GM12874 (cell line): ENCODE measurements around the gene SFXN5.

Source experiments
- CTCF ChIP-seq: IDR thresholded peaks from 2 replicates; pipeline ENCODE4 v1.5.1; 2011; ENCODE audit warnings: low read depth, mild to moderate bottlenecking, control low read depth, low read length, moderate library complexity; ENCODE audit not compliant: insufficient read depth

The SFXN5 gene

DNA sequence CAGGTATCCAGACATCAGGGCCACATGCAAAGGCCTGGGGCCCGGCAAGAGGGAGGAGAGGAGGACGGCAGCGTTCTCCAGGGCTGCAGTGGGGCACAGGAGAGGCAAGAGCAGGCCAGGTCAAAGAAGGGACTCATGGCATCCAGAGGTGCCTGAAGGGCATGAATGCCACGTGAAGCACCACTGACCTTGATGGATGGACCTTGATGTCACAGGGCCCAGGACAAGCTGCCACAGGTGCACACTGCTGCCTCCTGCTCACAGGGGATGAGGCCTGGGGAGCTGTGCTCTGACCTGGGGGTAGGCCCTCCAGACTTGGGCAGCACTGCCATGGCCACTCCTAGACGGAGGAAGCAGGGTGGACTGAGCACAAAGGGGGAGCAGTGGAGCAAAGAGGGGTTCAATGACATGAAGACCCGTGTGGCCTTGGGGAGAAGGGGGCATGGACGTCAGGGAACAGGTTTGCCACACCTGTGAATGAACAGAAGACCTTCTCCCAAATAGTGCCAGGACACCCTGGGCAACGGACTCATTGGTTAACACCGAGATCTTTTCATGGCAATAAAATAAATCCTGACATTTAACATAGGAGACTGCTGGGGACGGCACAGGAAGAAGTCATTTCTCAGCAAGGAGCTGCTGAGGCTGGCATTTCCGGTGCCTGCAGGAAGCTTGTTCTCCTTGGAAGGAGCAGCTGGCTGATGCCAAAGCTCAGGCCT is 88.6 kb downstream of the SFXN5 start:
- no peak for TF ChIP-seq CTCF

GRCh38 chr2:72982219-72982618 is 89.3 kb downstream of the SFXN5 start:
- no peak for TF ChIP-seq CTCF

DNA sequence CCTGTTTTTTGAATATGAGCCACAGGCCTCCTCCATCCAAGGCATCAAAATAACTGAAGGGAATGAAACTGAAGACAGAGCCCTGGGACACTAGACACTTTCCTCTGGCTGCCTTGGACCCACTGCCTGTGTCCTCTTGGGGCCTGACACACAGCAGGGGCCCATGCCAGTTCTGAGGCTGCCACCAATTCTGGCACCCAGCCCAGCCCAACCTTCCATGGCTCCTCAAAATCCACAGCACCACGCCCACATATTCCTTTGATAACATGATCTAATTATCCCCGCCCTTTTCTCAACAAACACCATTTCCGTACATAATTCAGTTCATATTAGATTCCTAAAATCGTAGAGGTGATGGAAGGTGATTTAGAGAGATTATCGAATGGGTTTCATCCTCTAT is 90.0 kb downstream of the SFXN5 start:
- TF ChIP-seq CTCF, result no peak

DNA sequence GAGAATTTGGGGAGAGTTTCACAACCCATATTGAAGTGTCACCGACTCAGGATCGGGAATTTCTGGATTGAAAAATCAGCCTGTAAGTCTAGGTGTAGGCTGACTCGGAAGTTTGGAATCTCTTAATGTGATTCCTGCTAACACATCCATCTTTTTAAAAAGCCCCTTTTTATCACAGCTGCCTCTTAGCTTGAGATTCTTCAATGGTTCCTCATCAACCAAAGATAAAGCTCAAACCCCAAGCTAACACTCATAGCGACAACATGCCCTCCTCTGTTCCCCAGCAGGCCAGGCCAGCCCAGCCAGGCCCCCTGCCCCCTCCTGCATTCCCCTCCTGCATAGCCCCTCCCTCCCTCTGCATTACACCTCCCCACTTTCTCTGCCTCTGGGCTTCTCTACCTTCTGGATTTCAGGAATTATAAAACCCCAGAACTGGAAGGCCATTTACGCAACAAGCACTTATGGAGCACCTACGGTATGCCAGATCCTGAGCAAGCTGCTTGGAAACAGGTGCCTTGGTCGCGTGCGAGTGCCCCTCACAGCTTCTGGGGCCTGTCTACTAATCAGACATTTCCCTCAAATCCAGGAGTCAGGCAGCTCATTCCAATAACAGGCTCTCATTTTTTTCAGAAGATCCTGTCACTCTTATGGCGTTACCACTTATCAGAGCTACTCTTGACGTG is 90.8 kb downstream of the SFXN5 start:
- no peak for TF ChIP-seq CTCF

- TF ChIP-seq CTCF, result no peak
These were observed 91.6 kb downstream of the SFXN5 start for GRCh38 chr2:72979896-72980295.

- no peak for TF ChIP-seq CTCF
These were observed 96.5 kb downstream of the SFXN5 start for GRCh38 chr2:72975017-72975416.

- TF ChIP-seq CTCF, result no peak
These were observed 97.1 kb downstream of the SFXN5 start for GRCh38 chr2:72974436-72974754.
